OCI-LY1 (cell line): ENCODE measurements around the gene ILDR1.

Experiments used
- CTCF ChIP-seq: fragments of 200-600 bp; sonication (generic), shearing (Covaris generic); IDR thresholded peaks from 2 replicates; pipeline ENCODE4 v1.5.1; 2017; ENCODE audit warnings: mild to moderate bottlenecking, antibody characterized with exemption, low read length, moderate library complexity, mixed read lengths
- EZH2 ChIP-seq: fragments of 200-600 bp; sonication (generic), shearing (Covaris generic); IDR thresholded peaks from 2 replicates; pipeline ENCODE4 v1.8.0; 2017; ENCODE audit warnings: borderline replicate concordance, mixed run types, mild to moderate bottlenecking, antibody characterized with exemption, low read length, moderate library complexity, mixed read lengths

- TF ChIP-seq CTCF (peak; percentile 14; the same call in 1 of the 2 replicates), EZH2 (no peak)
Observed at GRCh38 chr3:121975702-121976302, 46.2 kb downstream of the ILDR1 start.
